HG02623 (cell line): Measurements from ENCODE around the gene POLR2B.
"Not testable (repeated sequence)": the region's sequence is repeated elsewhere in the genome, so short reads cannot be mapped to it uniquely, and the experiment has no call there.

Experiments
- ATAC-seq: cut with Tn5 transposase; IDR thresholded peaks from one replicate; pipeline ENCODE4 v1.9.1; 2021; ENCODE audit warnings: moderate library complexity; ENCODE audit not compliant: unreplicated experiment

POLR2B gene

GRCh38 chr4:56986192-56986591, 7.5 kb downstream of the POLR2B start:
- no peak for ATAC-seq

GRCh38 chr4:56986952-56987351, 8.3 kb downstream of the POLR2B start:
- no peak for ATAC-seq

- no peak for ATAC-seq
These were observed 11.6 kb downstream of the POLR2B start for GRCh38 chr4:56990109-56990905.

GRCh38 chr4:56995525-56995924, 16.8 kb downstream of the POLR2B start:
- no peak for ATAC-seq

GRCh38 chr4:56999751-57000150, 21.1 kb downstream of the POLR2B start:
- no peak for ATAC-seq

GRCh38 chr4:57013543-57014120, 34.9 kb downstream of the POLR2B start:
- no peak for ATAC-seq

- ATAC-seq = no peak
These were observed 40.3 kb downstream of the POLR2B start for GRCh38 chr4:57018980-57019379.

GRCh38 chr4:57020467-57021101, 41.9 kb downstream of the POLR2B start:
- no peak for ATAC-seq

GRCh38 chr4:57023104-57023503, 44.4 kb downstream of the POLR2B start:
- ATAC-seq = no peak

GRCh38 chr4:57034520-57034919, 55.8 kb downstream of the POLR2B start:
- ATAC-seq = no peak

- ATAC-seq = peak; percentile 64
These were observed 59.4 kb downstream of the POLR2B start for GRCh38 chr4:57037982-57038604.

- no peak for ATAC-seq
These were observed 60.6 kb downstream of the POLR2B start for GRCh38 chr4:57039345-57039744.

GRCh38 chr4:57040510-57040909, 61.8 kb downstream of the POLR2B start:
- no peak for ATAC-seq

- ATAC-seq = no peak
These were observed 62.3 kb downstream of the POLR2B start for GRCh38 chr4:57041020-57041419.

- ATAC-seq = no peak
These were observed 64.0 kb downstream of the POLR2B start for GRCh38 chr4:57042711-57043169.

GRCh38 chr4:57043347-57044251, 64.9 kb downstream of the POLR2B start:
- no peak for ATAC-seq

- ATAC-seq = no peak
These were observed 65.6 kb downstream of the POLR2B start for GRCh38 chr4:57044279-57044678.

GRCh38 chr4:57044996-57045395, 66.3 kb downstream of the POLR2B start:
- ATAC-seq = no peak

- ATAC-seq = not testable (repeated sequence)
These were observed 68.3 kb downstream of the POLR2B start for GRCh38 chr4:57047046-57047445.

GRCh38 chr4:57048590-57049304, 70.1 kb downstream of the POLR2B start:
- no peak for ATAC-seq
